ENCODE measurements around the gene DACT1. TPM values are rescaled to one million over a fixed set of nuclear protein-coding genes. Genes with fewer than 3 reads are reported as not detected.

Gene DACT1
- polyA plus RNA-seq, 1 donor from 2014 or later = 125 TPM

DNA sequence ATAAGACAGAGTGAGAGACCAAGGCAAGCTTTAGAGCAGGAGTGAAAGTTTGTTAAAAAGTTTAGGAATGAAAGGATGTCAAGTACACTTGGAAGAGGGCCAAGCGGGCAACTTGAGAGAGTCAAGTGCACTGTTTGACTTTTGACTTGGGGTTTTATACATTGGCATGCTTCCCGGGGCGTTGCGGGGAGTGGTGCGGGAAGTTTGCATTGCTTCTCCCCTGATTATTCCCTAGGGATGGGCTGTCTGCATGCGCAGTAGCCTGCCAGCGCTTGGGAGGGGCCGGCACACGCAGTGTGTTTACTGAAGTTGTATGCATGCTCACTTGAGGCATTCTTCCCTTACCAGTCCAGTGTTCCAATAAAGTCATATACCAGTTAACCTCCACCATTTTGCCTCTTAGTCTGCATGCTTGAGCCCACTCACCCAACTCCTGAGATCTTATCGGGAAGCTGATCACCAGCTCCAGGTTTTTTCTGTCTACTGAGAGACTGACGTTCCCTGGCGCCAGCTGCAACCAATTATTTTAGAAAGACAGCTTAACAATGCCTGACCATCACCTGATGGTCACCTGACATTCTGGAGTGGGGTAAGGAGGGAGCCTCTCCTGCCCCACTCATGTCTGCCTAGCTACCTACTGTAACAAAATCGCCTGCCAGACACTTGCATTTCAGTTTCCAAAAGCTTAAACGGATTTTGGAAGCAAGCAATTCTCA is 53.2 kb downstream of the DACT1 start:
- Histone ChIP-seq H4K20me1 (ENCODE audit: insufficient read depth) (no peaks in the 10 kb centered on the region), H3K4me2 (ENCODE audit: low read length) (no peak overlapping the region), H3K27ac (ENCODE audit: low read length) (no peak overlapping the region), H3F3A (ENCODE audit: insufficient read depth, low read length, poor library complexity, severe bottlenecking) (no peaks in the 10 kb centered on the region), H3K9me3 (ENCODE audit: low read length) (no peaks in the 10 kb centered on the region), H3K9ac (ENCODE audit: low read length) (no peak overlapping the region), H2AFZ (ENCODE audit: low read depth, low read length) (no peak overlapping the region), H3K27me3 (ENCODE audit: insufficient read depth, low read depth, low read length) (no peaks in the 10 kb centered on the region), H3K36me3 (ENCODE audit: insufficient read depth, low read length) (no peaks in the 10 kb centered on the region), H3K79me2 (replicated peaks; ENCODE audit: insufficient read depth, low read length) (no peaks in the 10 kb centered on the region), H3K9me2 (ENCODE audit: insufficient read depth, low read length) (no peaks in the 10 kb centered on the region), H3K4me3 (ENCODE audit: low read length) (no peak overlapping the region)
- no peak for TF ChIP-seq SMC3 (conservative IDR thresholded peaks at IDR 0.05; ENCODE audit: poor library complexity)

DNA sequence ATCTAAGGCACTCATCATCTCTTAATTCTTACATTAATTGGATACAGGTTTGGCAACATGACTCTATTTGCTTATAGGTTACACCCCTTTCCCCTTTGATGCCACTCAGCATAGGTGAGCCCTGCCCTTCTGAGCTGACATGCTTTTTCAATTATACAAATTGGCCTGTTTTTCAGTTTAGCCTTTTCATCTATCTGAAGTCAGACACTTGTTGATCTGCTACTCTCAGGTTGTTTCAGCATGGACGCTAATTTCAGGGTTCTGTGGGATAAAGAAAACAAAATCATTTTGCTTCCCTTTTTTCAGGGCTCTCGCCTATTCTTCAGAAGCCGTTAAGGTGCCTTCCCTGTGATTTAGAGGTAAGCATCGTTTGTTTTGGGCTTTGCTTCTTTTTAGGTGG is 55.3 kb downstream of the DACT1 start:
- Histone ChIP-seq H2AFZ (ENCODE audit: low read depth, low read length) (no peak overlapping the region), H3K27me3 (ENCODE audit: insufficient read depth, low read depth, low read length) (no peaks in the 10 kb centered on the region), H3K4me2 (ENCODE audit: low read length) (no peak overlapping the region)

More for the DNA sequence above, 55.3 kb downstream of the DACT1 start:
- Histone ChIP-seq H3K9me2 (ENCODE audit: insufficient read depth, low read length) (no peaks in the 10 kb centered on the region), H3K79me2 (replicated peaks; ENCODE audit: insufficient read depth, low read length) (no peaks in the 10 kb centered on the region), H3K9me3 (ENCODE audit: low read length) (no peaks in the 10 kb centered on the region), H3F3A (ENCODE audit: insufficient read depth, low read length, poor library complexity, severe bottlenecking) (no peaks in the 10 kb centered on the region), H4K20me1 (ENCODE audit: insufficient read depth) (no peaks in the 10 kb centered on the region), H3K36me3 (ENCODE audit: insufficient read depth, low read length) (no peaks in the 10 kb centered on the region), H3K9ac (ENCODE audit: low read length) (no peak overlapping the region), H3K4me3 (ENCODE audit: low read length) (no peak overlapping the region), H3K27ac (ENCODE audit: low read length) (no peak overlapping the region)
- TF ChIP-seq RAD21 (conservative IDR thresholded peaks at IDR 0.05) (no peak), EP300 (conservative IDR thresholded peaks at IDR 0.05; ENCODE audit: poor library complexity, severe bottlenecking) (no peak), SMC3 (conservative IDR thresholded peaks at IDR 0.05; ENCODE audit: poor library complexity) (no peak), MXI1 (conservative IDR thresholded peaks at IDR 0.05; ENCODE audit: poor library complexity, severe bottlenecking) (no peak), TAF1 (IDR thresholded peaks at IDR 0.05; ENCODE audit: low read depth) (no peak), POLR2AphosphoS5 (IDR thresholded peaks at IDR 0.05) (no peak), EZH2 (IDR thresholded peaks at IDR 0.05; ENCODE audit: borderline replicate concordance, insufficient read depth, low read length, poor library complexity, severe bottlenecking) (no peak)
- TF ChIP-seq, protein P1, sequence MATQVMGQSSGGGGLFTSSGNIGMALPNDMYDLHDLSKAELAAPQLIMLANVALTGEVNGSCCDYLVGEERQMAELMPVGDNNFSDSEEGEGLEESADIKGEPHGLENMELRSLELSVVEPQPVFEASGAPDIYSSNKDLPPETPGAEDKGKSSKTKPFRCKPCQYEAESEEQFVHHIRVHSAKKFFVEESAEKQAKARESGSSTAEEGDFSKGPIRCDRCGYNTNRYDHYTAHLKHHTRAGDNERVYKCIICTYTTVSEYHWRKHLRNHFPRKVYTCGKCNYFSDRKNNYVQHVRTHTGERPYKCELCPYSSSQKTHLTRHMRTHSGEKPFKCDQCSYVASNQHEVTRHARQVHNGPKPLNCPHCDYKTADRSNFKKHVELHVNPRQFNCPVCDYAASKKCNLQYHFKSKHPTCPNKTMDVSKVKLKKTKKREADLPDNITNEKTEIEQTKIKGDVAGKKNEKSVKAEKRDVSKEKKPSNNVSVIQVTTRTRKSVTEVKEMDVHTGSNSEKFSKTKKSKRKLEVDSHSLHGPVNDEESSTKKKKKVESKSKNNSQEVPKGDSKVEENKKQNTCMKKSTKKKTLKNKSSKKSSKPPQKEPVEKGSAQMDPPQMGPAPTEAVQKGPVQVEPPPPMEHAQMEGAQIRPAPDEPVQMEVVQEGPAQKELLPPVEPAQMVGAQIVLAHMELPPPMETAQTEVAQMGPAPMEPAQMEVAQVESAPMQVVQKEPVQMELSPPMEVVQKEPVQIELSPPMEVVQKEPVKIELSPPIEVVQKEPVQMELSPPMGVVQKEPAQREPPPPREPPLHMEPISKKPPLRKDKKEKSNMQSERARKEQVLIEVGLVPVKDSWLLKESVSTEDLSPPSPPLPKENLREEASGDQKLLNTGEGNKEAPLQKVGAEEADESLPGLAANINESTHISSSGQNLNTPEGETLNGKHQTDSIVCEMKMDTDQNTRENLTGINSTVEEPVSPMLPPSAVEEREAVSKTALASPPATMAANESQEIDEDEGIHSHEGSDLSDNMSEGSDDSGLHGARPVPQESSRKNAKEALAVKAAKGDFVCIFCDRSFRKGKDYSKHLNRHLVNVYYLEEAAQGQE (IDR thresholded peaks at IDR 0.05; ENCODE audit: borderline replicate concordance) = no peak
- TF ChIP-seq, protein P2, sequence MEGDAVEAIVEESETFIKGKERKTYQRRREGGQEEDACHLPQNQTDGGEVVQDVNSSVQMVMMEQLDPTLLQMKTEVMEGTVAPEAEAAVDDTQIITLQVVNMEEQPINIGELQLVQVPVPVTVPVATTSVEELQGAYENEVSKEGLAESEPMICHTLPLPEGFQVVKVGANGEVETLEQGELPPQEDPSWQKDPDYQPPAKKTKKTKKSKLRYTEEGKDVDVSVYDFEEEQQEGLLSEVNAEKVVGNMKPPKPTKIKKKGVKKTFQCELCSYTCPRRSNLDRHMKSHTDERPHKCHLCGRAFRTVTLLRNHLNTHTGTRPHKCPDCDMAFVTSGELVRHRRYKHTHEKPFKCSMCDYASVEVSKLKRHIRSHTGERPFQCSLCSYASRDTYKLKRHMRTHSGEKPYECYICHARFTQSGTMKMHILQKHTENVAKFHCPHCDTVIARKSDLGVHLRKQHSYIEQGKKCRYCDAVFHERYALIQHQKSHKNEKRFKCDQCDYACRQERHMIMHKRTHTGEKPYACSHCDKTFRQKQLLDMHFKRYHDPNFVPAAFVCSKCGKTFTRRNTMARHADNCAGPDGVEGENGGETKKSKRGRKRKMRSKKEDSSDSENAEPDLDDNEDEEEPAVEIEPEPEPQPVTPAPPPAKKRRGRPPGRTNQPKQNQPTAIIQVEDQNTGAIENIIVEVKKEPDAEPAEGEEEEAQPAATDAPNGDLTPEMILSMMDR (IDR thresholded peaks at IDR 0.05; ENCODE audit: poor library complexity, severe bottlenecking) = no peak
